HG03558 (cell line): ENCODE measurements around the gene FAM228B.
A peak's percentile ranks its signal among the peaks of the same experiment; 100 is the strongest.
"Not testable (repeated sequence)": the region's sequence is repeated elsewhere in the genome, so short reads cannot be mapped to it uniquely, and the experiment has no call there.

Experiments
- ATAC-seq: cut with Tn5 transposase; IDR thresholded peaks from one replicate; pipeline ENCODE4 v1.9.1; 2021; ENCODE audit warnings: moderate number of reproducible peaks; ENCODE audit not compliant: unreplicated experiment; ENCODE audit errors: extremely low read depth

Gene FAM228B

DNA sequence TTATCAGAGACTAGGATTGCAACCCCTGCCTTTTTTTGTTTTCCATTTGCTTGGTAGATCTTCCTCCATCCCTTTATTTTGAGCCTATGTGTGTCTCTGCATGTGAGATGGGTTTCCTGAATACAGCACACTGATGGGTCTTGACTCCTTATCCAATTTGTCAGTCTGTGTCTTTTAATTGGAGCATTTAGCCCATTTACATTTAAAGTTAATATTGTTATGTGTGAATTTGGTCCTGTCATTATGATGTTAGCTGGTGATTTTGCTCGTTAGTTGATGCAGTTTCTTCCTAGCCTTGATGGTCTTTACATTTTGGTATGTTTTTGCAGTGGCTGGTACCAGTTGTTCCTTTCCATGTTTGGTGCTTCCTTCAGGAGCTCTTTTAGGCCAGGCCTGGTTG is 73.9 kb downstream of the FAM228B start:
- not testable (repeated sequence) for ATAC-seq

DNA sequence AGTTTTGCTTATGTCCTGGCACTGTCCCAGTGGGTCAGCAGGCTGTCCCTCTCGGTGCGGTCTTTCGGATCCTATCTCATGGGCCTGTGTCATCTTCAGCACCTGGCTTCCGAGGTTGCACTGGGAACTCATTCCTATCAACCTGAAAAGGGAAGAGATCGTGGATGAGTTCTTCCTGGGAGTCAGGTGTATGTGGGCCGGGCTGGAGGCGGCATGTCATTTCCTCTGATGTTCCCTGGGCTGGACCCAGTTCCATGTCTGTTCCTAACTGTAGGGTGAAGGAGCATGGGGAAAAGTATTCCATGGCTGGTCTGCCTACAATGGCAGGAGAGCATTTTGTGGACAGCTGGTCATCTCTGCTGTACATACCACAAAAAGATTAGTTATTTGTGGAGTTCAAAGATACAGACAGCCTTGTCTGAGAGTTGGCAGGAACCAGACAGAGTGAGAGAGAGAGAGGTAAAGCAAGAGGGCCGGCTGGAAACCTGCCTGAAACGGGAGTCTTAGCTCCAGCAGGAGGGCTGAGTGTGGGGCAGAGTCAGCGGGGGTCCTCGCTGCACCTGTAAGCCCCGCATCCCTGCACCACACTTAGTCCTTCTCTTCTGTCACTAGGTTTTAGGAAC is 76.8 kb downstream of the FAM228B start:
- no peak for ATAC-seq

GRCh38 chr2:24200799-24201198 is 77.5 kb downstream of the FAM228B start:
- no peak for ATAC-seq

DNA sequence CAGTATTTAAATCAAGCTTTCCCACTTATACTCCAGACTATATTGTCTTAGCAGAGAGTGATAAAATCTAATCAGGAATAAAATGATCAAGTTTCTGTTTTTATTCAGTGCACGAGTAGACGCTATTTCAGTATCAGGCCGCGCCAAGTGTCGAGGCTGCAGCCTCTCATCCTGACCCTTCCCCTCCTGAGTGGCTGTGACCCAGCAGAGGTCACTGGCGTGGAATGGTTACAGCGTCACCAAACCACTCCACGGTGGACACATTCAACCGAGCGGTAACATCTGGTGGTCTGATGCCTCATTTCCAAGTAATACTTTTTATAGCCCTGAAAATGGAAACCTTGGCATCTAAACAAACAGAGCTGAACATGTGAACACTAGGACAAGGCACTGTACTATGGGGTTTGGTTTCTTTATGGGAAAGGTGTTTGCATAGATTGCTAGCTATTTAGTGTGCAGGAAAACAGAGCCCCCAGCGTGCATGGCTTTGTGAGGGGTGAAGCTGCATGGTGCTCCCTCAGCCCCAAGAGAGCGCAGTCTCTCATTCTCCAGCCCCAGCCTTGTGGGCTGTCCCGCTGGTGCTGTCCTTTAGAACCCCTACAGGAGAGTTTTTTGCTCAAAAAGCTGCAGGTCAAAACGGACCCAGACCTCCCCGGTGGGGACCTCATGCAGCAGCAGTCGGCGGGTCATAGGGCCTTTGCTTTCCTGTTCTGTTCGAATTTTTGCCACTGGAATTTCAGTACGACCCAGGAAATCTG is 79.9 kb downstream of the FAM228B start:
- no peak for ATAC-seq

GRCh38 chr2:24203787-24204150 is 80.5 kb downstream of the FAM228B start:
- ATAC-seq: no peak

DNA sequence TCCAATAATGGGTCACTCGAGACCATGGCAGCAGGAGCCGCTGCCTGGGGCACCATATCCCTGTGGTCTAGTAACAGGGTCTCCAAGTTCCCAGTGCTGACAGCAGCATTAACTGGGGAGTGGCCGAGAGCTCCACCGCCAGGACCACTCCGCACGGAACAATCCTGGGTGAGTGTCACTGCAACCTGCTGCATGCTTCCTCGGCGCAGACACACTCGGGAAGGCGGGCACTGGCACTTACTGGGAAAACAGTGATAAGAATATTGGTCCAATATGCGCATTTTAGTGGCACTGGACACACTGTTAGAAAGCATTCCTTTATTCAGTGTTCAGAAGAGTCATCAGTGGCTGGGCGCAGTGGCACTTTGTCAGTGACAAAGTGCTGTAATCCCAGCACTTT is 81.2 kb downstream of the FAM228B start:
- no peak for ATAC-seq

GRCh38 chr2:24205131-24205530 is 81.9 kb downstream of the FAM228B start:
- ATAC-seq: no peak

- no peak for ATAC-seq
Measured at GRCh38 chr2:24206242-24206641, 83.0 kb downstream of the FAM228B start.

DNA sequence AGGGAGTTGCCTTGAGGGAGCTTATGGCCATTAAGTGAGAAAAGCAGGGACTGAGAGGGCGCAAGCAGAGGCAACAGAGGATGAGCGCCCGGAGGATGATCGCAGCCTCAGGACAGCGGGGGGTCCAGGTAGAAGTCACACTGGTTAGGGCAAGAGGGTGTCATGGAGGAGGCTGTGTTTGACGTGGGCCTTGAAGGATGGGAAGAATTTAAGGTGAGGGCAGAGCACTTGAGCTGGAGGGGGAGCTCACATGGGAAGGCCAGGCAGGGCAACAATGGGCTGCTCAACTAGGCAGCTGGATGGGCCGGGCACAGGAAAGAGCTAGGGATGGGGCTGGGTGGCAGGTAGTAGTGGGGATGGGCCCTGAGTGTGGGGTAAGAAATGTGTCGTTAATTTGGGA is 83.4 kb downstream of the FAM228B start:
- ATAC-seq: no peak

GRCh38 chr2:24207359-24207758 is 84.1 kb downstream of the FAM228B start:
- ATAC-seq: no peak

GRCh38 chr2:24208490-24208889 is 85.2 kb downstream of the FAM228B start:
- no peak for ATAC-seq

GRCh38 chr2:24209389-24210105 is 86.3 kb downstream of the FAM228B start:
- ATAC-seq: no peak

- no peak for ATAC-seq
Measured at GRCh38 chr2:24210106-24210455, 86.8 kb downstream of the FAM228B start.

- ATAC-seq: no peak
Measured at GRCh38 chr2:24210723-24211122, 87.5 kb downstream of the FAM228B start.

GRCh38 chr2:24211408-24211807 is 88.1 kb downstream of the FAM228B start:
- ATAC-seq: no peak

DNA sequence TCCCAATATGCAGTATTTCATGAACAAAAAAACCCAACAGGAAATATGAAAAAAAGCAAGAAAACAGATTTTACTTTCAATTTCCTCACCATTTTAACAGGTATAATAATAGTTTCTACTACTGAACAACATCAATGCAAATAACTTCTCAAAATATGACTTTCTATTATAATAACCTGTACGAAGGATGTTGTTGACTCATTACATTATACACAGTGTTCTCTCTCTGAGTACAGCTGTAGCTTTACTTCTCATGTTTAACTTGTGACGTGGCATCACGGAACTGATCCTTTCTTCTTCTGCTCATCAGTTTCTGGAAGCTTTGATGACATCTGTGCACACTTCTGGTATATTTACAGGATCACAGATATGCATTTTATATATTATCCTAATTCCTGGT is 91.6 kb downstream of the FAM228B start:
- peak; percentile 93 for ATAC-seq
